ENCODE results near the gene FRS3. TPM values are rescaled to one million over a fixed set of nuclear protein-coding genes. Genes with fewer than 3 reads are reported as not detected.
A peak's percentile ranks its signal among the peaks of the same experiment; 100 is the strongest.

Gene FRS3
- total and polyA plus RNA-seq, 2 of the 13 experiments (the other 11 are each of a cell fraction or from before 2014, with no cell fraction given): 3.0 to 7.4 TPM

- peak; percentile 87 for TF ChIP-seq ATF7-NPFF (CRISPR knock-in tag; IDR thresholded peaks at IDR 0.05; ENCODE audit: low read depth)
- TF ChIP-seq ZNF292 (CRISPR knock-in tag; IDR thresholded peaks at IDR 0.05; ENCODE audit: borderline replicate concordance, low read depth): peak; percentile 75; the same call in 1 of the 2 replicates
- TF ChIP-seq HNRNPLL (IDR thresholded peaks at IDR 0.05; ENCODE audit: low read depth, low read length, poor library complexity, severe bottlenecking): peak; percentile 67
- TF ChIP-seq TFAP4 (IDR thresholded peaks at IDR 0.05; ENCODE audit: borderline replicate concordance, low read depth): peak; percentile 39; the same call in 1 of the 2 replicates
- peak; percentile 64; the same call in 1 of the 2 replicates for TF ChIP-seq ZNF235 (CRISPR knock-in tag; IDR thresholded peaks at IDR 0.05; ENCODE audit: borderline replicate concordance)
- TF ChIP-seq NFATC3 (CRISPR knock-in tag; IDR thresholded peaks at IDR 0.05): no peak
- peak; percentile 77; the same call in 1 of the 2 replicates for TF ChIP-seq ZNF772 (CRISPR knock-in tag; IDR thresholded peaks at IDR 0.05)
- TF ChIP-seq ZBED4 (CRISPR knock-in tag; IDR thresholded peaks at IDR 0.05; ENCODE audit: borderline replicate concordance): no peak; the same call in 1 of the 2 replicates
- no peak for TF ChIP-seq ZNF234 (CRISPR knock-in tag; conservative IDR thresholded peaks at IDR 0.05)
- peak; percentile 66 for TF ChIP-seq PHF8 (CRISPR knock-in tag; IDR thresholded peaks at IDR 0.05)
- TF ChIP-seq ZSCAN21 (CRISPR knock-in tag; IDR thresholded peaks at IDR 0.05; ENCODE audit: borderline replicate concordance): peak; percentile 41; the same call in 1 of the 2 replicates
- 0 out of 2 replicates have a peak, but pooled peaks have one; percentile 89 for TF ChIP-seq GZF1 (CRISPR knock-in tag; IDR thresholded peaks at IDR 0.05)
- peak; percentile 62; the same call in 1 of the 2 replicates for TF ChIP-seq DR1 (CRISPR knock-in tag; IDR thresholded peaks at IDR 0.05)
- peak; percentile 20 for TF ChIP-seq SKI (IDR thresholded peaks at IDR 0.05; ENCODE audit: partially characterized antibody)
- TF ChIP-seq RFXAP (CRISPR knock-in tag; IDR thresholded peaks at IDR 0.05; ENCODE audit: borderline replicate concordance): 0 out of 2 replicates have a peak, but pooled peaks have one; percentile 17
- TF ChIP-seq HOMEZ (CRISPR knock-in tag; IDR thresholded peaks at IDR 0.05; ENCODE audit: low read depth): 0 out of 2 replicates have a peak, but pooled peaks have one; percentile 9
- TF ChIP-seq ZNF275 (CRISPR knock-in tag; IDR thresholded peaks at IDR 0.05; ENCODE audit: borderline replicate concordance): peak; percentile 81; the same call in 1 of the 2 replicates
- TF ChIP-seq HNRNPK (IDR thresholded peaks at IDR 0.05; ENCODE audit: low read depth, low read length, poor library complexity, severe bottlenecking): peak; percentile 9
- peak; percentile 36; the same call in 1 of the 2 replicates for TF ChIP-seq FOXO1 (CRISPR knock-in tag; IDR thresholded peaks at IDR 0.05)
- peak; percentile 46; the same call in 1 of the 2 replicates for TF ChIP-seq ZNF841 (CRISPR knock-in tag; IDR thresholded peaks at IDR 0.05; ENCODE audit: borderline replicate concordance)
Observed at GRCh38 chr6:41733707-41734665, 45.7 kb downstream of the FRS3 start (continued).
